Central memory CD8-positive, alpha-beta T cell (primary cell): ENCODE results near the gene DNAJB13.
A peak's percentile ranks its signal among the peaks of the same experiment; 100 is the strongest.

Experiments used
- ATAC-seq: fragments of 150-1000 bp; cut with Tn5 transposase; replicated peaks from 2 replicates; pipeline ENCODE4 v1.10.0; 2022; ENCODE audit warnings: mild to moderate bottlenecking, moderate FRiP score, moderate number of reproducible peaks; ENCODE audit not compliant: poor library complexity, severe bottlenecking; ENCODE audit errors: extremely low read depth
- DNase-seq, 2 donors: peaks; one replicate each; pipeline ENCODE4 v3.0.0; 2021; ENCODE audit warnings: low spot score in 2 of 2
- H3K27ac Mint-ChIP-seq: one replicate; pipeline ENCODE4 v1.8.0; 2022; ENCODE audit warnings: low read depth, mild to moderate bottlenecking, moderate library complexity, mixed read lengths
- H3K27me3 Mint-ChIP-seq: one replicate; pipeline ENCODE4 v1.8.0; 2022; ENCODE audit warnings: mixed read lengths
- H3K36me3 Mint-ChIP-seq: one replicate; pipeline ENCODE4 v1.8.0; 2022; ENCODE audit warnings: mild to moderate bottlenecking, moderate library complexity, mixed read lengths; ENCODE audit not compliant: insufficient read depth
- H3K4me1 Mint-ChIP-seq: one replicate; pipeline ENCODE4 v1.8.0; 2022; ENCODE audit warnings: mixed read lengths
- H3K4me3 Mint-ChIP-seq: one replicate; pipeline ENCODE4 v1.8.0; 2022; ENCODE audit warnings: mild to moderate bottlenecking, moderate library complexity, mixed read lengths
- H3K9me3 Mint-ChIP-seq: one replicate; pipeline ENCODE4 v1.8.0; 2022; ENCODE audit warnings: mixed read lengths

The DNAJB13 gene

DNA sequence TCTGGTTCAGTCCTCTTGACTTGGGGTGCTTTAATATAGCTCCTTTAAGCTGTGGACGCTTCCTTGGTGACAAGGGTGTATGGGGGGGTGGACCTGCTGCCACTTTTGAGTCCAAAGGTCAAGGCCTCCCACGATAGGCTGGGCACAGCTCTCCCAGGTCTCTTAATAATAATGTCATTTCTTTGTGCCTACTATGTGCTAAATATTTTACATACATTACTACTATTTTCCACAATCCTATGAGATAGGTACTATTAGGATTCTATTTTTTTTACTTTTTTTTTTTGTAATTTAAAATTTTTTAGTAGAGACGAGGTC lies 58.4 kb downstream of the DNAJB13 start:
- DNase-seq (no peak), ATAC-seq (no peak)
- Mint-ChIP-seq H3K4me3 (peak overlapping the region; percentile 26), H3K36me3 (peaks cover 8% of the 10 kb centered on the region), H3K27ac (peak overlapping the region; percentile 77), H3K27me3 (no peaks in the 10 kb centered on the region), H3K9me3 (no peaks in the 10 kb centered on the region), H3K4me1 (peaks cover 60% of the 10 kb centered on the region)

DNA sequence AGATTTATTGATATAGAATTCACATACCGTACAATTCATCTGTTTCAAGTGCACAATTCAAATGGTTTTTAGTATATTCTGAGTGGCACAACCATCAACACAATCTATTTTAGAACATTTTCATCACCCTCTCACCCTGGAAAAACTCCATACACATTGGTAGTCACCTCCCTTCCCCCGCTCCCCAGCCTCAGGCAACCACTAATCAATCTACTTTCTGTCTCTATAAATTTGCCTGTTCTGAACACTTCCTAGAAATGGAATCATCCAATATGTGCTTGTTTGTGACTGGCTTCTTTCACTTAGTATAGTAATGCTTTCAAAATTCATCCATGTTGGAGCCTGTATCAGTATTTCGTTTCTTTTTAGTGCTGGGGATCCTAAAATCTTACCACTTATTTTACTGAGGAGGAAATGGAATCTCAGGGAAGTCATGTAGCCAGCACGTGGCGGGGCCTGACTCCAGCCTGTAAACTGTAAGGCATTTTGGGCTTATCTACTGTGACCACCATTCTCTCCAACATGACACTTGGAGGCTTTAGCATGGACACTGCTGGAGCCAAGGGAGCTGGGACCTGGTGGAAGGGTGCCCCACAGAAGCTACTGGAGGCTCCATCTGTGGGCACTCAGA lies 59.0 kb downstream of the DNAJB13 start:
- no peaks in the 10 kb centered on the region for H3K27me3 Mint-ChIP-seq
- H3K4me3 Mint-ChIP-seq: peak overlapping the region; percentile 8
- peaks cover 60% of the 10 kb centered on the region for H3K4me1 Mint-ChIP-seq
- H3K9me3 Mint-ChIP-seq: no peaks in the 10 kb centered on the region
- ATAC-seq (no peak), DNase-seq (no peak)
- H3K36me3 Mint-ChIP-seq: peaks cover 8% of the 10 kb centered on the region
- H3K27ac Mint-ChIP-seq: peak overlapping the region; percentile 96

DNA sequence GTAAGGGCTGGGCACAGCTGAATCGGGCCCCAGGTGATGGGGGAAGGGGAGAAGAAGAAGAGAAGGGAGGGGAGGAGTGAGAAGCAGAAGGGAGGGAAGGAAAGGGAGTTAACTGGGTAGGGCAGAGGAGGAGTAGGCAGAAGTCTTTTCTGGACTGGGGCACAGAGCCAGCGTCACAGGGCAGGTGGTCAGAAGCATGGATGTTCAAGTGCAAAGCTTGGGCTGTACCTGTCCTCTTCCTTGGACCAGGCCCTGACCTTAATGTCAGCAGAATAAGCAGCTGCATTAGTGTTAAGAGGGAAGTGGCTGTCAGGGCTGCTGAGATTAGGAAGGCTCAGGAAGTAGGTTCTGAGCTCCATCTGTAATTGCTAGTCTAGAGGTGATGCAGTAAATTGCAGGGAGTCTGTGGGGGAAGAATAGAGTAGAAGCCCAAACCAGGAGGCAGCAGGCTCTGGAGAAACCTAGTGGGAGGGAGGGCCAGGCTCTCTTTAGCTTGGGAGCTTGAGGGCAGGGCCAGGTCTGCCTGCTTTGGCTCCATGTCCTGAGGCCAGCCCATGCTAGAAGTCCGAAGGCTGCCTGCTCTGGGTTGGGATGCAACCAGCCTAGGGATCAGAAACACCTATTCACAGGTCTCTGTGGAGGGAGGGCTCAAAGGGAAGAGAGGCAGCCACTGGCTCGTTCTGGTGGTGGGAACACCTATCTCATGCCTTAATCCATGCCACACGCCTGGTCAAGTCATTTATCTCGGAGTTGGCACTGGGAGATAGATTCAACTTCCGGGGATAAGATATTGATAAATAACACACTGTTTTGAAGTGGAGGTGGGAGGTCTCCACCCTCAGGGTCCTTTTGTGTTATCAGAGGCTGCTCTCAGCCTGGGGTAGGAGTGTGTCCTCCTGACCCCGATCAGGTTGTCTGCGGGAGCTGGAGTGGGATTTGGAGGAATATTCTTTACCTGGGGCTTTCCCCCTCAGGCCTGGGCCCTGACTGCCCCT lies 59.8 kb downstream of the DNAJB13 start:
- H3K27me3 Mint-ChIP-seq: no peaks in the 10 kb centered on the region
- H3K4me1 Mint-ChIP-seq: peaks cover 60% of the 10 kb centered on the region
- DNase-seq (no peak), ATAC-seq (no peak)
- H3K9me3 Mint-ChIP-seq: no peaks in the 10 kb centered on the region
- H3K27ac Mint-ChIP-seq: peak overlapping the region; percentile 96
- peaks cover 8% of the 10 kb centered on the region for H3K36me3 Mint-ChIP-seq
- H3K4me3 Mint-ChIP-seq: peak overlapping the region; percentile 8

DNA sequence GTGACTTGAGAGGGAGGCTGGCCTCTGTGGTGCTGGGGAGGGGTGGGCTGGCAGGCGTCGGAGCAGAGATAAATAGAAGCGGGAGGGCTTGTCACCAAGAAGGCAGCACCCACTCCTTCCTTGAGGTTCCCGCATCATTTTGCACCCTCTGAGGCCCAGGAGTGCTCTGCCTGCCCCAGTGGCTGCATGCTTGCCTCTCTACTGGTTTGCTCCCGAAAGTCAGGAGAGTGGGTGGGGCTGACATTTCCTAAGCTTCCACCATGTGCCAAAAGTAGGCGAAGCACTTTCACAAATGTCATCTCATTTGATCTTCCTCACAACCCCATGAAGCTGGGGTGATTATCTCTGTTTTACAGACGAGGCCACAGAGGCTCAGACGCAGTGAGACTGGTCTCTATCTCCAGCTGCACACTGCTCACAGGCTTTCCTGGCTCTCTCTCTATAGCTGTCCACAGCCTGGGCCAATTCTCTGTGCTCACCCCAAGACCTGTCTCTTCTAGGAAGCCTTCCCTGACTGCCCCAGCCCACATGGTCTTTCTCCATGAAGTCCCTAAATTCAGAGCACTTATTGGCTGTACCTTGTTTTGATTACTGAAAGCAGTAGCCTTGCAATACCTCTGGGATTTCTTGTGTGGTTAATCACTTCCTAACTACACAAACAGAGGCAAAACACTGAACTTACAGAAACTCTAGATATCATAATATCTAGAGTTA lies 60.7 kb downstream of the DNAJB13 start:
- ATAC-seq (peak; percentile 73), DNase-seq (no peak)
- H3K36me3 Mint-ChIP-seq: peaks cover 11% of the 10 kb centered on the region
- H3K4me3 Mint-ChIP-seq: peak overlapping the region; percentile 58
- peaks cover 64% of the 10 kb centered on the region for H3K4me1 Mint-ChIP-seq
- H3K27me3 Mint-ChIP-seq: no peaks in the 10 kb centered on the region
- H3K9me3 Mint-ChIP-seq: no peaks in the 10 kb centered on the region
- H3K27ac Mint-ChIP-seq: peak overlapping the region; percentile 96

DNA sequence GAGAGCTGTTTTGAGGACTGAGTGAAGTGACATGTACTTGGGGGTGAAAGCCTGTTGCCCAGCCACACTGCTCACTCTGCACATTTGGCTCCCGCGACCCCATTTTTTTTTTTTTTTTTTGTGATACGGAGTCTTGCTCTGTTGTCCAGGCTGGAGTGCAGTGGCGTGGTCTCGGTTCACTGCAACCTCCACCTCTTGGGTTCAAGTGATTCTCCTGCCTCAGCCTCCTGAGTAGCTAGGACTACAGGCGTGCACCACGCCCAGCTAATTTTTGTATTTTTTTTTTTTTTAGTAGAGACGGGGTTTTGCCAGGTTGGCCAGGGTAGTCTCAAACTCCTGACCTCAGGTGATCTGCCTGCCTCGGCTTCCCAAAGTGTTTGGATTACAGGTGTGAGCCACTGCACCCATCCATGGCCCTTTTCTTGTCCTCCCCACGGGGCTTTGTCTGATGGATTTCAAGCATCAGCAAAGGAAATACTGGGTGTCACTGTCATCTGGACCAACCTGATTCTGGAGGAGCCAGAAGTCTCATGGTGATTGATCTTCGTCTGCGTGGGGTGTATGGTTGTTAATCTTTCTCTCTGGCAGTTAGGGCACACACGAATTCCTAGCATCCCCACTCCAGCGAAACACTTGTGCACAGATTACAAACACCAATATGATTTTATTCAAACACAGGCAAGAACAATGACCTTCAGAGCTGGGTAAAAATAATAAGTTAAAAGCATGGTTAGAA lies 61.4 kb downstream of the DNAJB13 start:
- no peak for DNase-seq
- Mint-ChIP-seq H3K36me3 (peaks cover 14% of the 10 kb centered on the region), H3K4me3 (peak overlapping the region; percentile 58)

DNA sequence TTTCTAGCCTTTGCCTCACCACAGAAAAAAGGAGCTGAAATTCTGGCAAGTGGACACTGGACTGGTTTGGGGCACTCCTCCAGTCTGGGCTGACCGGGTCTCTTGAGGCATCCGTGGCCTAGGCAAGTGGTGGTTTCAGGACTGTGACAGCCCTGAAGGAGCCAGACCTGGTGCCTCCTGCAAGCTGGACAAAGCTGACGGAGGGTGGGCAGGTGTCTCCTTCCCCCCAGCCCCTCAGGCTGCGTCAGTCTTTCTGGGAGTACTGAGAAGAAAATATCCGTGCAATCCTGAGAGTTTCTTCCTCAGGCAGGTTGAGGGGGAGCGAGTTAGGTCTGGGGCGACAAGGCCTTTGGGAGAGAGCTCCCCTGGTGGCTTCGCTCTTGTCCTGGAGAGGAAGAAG lies 62.3 kb downstream of the DNAJB13 start:
- no peaks in the 10 kb centered on the region for H3K9me3 Mint-ChIP-seq
- peaks cover 66% of the 10 kb centered on the region for H3K4me1 Mint-ChIP-seq
- DNase-seq (no peak), ATAC-seq (no peak)
- peaks cover 14% of the 10 kb centered on the region for H3K36me3 Mint-ChIP-seq
- H3K4me3 Mint-ChIP-seq: no peak overlapping the region
- H3K27ac Mint-ChIP-seq: no peak overlapping the region
- no peaks in the 10 kb centered on the region for H3K27me3 Mint-ChIP-seq

More for the DNA sequence above, 61.4 kb downstream of the DNAJB13 start:
- Mint-ChIP-seq H3K9me3 (no peaks in the 10 kb centered on the region), H3K4me1 (peaks cover 66% of the 10 kb centered on the region), H3K27ac (peak overlapping the region; percentile 96), H3K27me3 (no peaks in the 10 kb centered on the region)
- ATAC-seq: no peak

DNA sequence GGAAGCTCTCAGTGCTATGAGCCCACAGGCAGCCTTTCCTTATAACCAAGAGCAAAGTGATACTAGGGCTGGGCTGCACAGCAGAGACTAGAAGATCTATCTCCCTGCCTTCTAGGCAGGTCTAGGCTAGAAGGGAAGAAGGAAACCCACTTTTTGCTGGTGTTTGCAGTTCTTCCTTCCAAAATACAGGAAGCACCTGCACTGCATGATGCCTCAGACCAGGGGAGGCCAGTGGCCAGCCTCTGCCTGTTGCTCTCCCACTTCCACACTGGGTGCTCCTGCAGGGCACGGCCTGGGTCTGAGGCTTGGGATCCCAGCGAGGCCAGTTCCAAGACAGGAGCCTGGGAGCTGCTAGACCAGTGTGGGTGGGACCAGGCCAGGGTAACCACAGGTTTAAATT lies 64.1 kb downstream of the DNAJB13 start:
- no peaks in the 10 kb centered on the region for H3K27me3 Mint-ChIP-seq
- no peaks in the 10 kb centered on the region for H3K9me3 Mint-ChIP-seq
- DNase-seq (no peak), ATAC-seq (no peak)
- H3K27ac Mint-ChIP-seq: peak overlapping the region; percentile 13
- H3K4me1 Mint-ChIP-seq: peaks cover 53% of the 10 kb centered on the region
- H3K36me3 Mint-ChIP-seq: peaks cover 14% of the 10 kb centered on the region
- H3K4me3 Mint-ChIP-seq: no peak overlapping the region

DNA sequence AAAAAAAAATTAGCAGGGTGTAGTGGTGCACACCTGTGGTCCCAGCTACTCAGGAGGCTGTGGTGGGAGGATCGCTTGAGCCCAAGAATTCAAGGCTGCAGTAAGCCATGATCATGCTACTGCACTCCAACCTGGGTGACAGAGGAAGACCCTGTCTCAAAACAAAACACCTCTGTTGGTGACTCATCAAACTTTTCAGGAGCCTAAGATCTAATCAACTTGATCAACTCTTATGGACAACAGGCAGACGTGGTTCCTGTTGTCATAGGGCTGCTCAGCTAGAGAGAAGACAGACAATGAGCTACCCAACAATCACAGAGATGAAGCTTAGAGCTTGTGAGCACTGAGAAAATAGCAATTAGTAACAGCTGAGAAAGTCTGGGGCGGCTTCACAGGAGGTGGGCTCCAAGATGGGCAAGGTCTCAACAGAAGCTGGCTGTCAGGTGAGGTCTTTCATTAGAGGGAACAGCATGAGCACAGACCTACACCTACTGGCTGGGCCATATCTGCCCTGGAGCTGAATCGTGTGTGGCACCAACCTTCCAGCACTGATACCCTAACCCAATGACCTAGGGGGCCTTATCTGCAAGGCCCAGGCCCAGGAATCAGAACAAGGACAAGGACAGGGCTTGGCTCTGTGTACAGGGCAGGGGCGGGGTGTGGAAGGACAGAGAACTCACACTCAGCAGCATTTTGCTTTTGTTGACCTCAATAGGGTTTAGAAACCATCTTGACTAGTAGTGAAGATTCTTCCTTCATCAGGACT lies 65.3 kb downstream of the DNAJB13 start:
- peaks cover 41% of the 10 kb centered on the region for H3K4me1 Mint-ChIP-seq
- H3K27ac Mint-ChIP-seq: peak overlapping the region; percentile 44
- H3K9me3 Mint-ChIP-seq: no peaks in the 10 kb centered on the region
- no peak overlapping the region for H3K4me3 Mint-ChIP-seq
- H3K27me3 Mint-ChIP-seq: no peaks in the 10 kb centered on the region
- no peak for ATAC-seq
- H3K36me3 Mint-ChIP-seq: peaks cover 14% of the 10 kb centered on the region
- no peak for DNase-seq

DNA sequence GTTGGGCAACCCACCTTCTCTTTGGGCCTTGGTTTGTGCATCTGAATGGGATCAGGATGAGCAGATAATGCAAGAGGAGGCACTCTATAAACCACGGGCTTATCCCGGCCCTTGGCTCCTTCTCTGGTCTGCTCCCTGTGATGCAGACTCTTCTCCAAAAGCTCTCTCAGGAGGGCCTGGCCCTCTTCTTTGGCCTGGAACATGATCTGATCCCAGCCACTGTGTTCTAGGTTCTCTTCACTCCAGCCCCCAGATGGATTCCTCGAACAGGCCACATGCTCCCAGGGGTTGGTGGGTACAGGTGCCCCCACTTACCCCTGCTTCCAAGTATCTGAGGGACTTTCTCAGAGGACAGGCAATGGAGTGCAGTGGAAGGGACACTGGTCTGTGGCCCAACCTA lies 66.8 kb downstream of the DNAJB13 start:
- ATAC-seq: no peak
- no peak overlapping the region for H3K4me3 Mint-ChIP-seq
- no peak for DNase-seq
- peak overlapping the region; percentile 44 for H3K27ac Mint-ChIP-seq
- H3K27me3 Mint-ChIP-seq: no peaks in the 10 kb centered on the region
- H3K4me1 Mint-ChIP-seq: peaks cover 32% of the 10 kb centered on the region
- H3K9me3 Mint-ChIP-seq: no peaks in the 10 kb centered on the region
- peaks cover 11% of the 10 kb centered on the region for H3K36me3 Mint-ChIP-seq

DNA sequence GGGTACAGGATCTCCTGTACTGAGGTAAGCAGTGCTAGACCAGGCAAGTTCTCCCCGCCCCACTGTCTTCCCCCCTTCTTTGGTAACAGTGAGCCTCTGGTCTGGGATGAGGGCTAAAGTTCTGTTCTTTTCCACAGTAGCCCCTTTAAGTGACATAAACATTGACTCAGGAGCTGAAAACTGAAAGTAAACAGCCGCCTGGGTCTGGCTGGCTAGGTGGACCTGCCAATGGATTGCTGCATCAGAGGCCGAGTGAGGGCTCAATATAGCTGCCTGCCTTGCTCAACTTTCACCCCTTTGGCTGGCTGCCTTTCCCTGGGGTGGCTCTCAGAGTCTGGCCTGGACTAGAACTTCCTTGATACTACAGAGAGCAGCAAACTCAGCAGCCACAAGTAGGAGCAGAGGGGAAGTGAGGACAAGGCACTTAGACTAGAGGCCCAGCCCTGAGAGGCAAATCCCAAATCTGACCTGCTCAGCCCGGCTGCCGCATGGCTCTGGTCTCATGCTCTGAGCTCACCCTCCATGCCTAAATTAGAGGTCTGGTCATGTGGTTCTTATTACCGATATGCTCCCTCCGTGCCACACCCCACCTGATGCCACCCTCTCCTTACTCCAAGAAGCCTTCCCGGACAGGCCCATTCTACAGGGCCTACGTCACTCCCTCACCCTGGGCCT lies 67.6 kb downstream of the DNAJB13 start:
- H3K27me3 Mint-ChIP-seq: no peaks in the 10 kb centered on the region
- ATAC-seq (no peak), DNase-seq (no peak)
- H3K27ac Mint-ChIP-seq: no peak overlapping the region
- peaks cover 8% of the 10 kb centered on the region for H3K36me3 Mint-ChIP-seq
- H3K9me3 Mint-ChIP-seq: no peaks in the 10 kb centered on the region
- peaks cover 33% of the 10 kb centered on the region for H3K4me1 Mint-ChIP-seq
- H3K4me3 Mint-ChIP-seq: no peak overlapping the region

DNA sequence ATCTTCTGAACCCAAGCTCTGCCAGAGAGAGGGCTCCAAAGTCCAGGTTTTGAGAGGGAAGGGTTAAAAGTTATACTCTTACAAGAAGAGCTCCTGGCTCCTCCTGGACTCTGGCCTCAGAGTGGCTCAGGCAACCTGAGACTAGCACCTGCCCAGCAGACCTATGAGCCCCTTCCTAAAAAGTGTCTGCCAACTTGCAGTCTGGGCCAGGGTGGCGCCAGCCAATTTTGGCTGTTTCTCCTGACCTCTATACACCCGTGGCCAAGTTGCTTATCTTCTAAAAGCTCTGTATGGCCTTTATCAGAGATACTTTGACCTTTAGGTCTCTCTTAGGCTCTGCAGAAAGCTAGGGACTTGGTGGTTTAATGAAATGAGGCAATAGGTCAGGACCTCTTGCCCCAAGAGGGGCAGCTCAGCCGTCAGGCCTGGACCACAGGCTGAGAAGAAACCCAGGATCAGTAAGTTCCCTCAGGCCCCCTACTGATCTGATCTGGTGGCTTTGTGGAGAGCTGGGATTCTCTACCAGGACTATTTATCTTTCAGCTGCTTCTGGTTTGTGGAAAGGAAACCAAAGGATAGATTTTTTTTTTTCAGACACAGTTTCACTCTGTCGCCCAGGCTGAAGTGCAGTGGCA lies 68.4 kb downstream of the DNAJB13 start:
- Mint-ChIP-seq H3K36me3 (peaks cover 5% of the 10 kb centered on the region), H3K9me3 (no peaks in the 10 kb centered on the region), H3K4me3 (no peak overlapping the region), H3K27me3 (no peaks in the 10 kb centered on the region), H3K4me1 (peaks cover 33% of the 10 kb centered on the region), H3K27ac (no peak overlapping the region)
- DNase-seq (no peak), ATAC-seq (no peak)
